Measurements from ENCODE around the gene DMTF1.
A peak's percentile ranks its signal among the peaks of the same experiment; 100 is the strongest.
"Not testable (repeated sequence)": the region's sequence is repeated elsewhere in the genome, so short reads cannot be mapped to it uniquely, and the experiment has no call there.

The DMTF1 gene

GRCh38 chr7:87199241-87199640 is 47.0 kb downstream of the DMTF1 start:
- no peak for DNase-seq

- DNase-seq, result no peak
Measured at GRCh38 chr7:87199700-87200450, 47.6 kb downstream of the DMTF1 start.

- no peak for DNase-seq
Measured at GRCh38 chr7:87202208-87202607, 50.0 kb downstream of the DMTF1 start.

- no peak for DNase-seq
Measured at GRCh38 chr7:87202705-87203104, 50.5 kb downstream of the DMTF1 start.

- DNase-seq, result not testable (repeated sequence)
Measured at GRCh38 chr7:87203929-87204328, 51.7 kb downstream of the DMTF1 start.

GRCh38 chr7:87204933-87205332 is 52.7 kb downstream of the DMTF1 start:
- DNase-seq, result no peak

- not testable (repeated sequence) for DNase-seq
Measured at GRCh38 chr7:87205701-87206100, 53.4 kb downstream of the DMTF1 start.

- DNase-seq, result no peak
Measured at GRCh38 chr7:87206361-87206760, 54.1 kb downstream of the DMTF1 start.

GRCh38 chr7:87209295-87209924 is 57.2 kb downstream of the DMTF1 start:
- no peak for DNase-seq

GRCh38 chr7:87210506-87210905 is 58.3 kb downstream of the DMTF1 start:
- no peak for DNase-seq

GRCh38 chr7:87212498-87212897 is 60.2 kb downstream of the DMTF1 start:
- no peak for DNase-seq

GRCh38 chr7:87213252-87213651 is 61.0 kb downstream of the DMTF1 start:
- no peak for DNase-seq

GRCh38 chr7:87213811-87214210 is 61.6 kb downstream of the DMTF1 start:
- no peak for DNase-seq

GRCh38 chr7:87215046-87215445 is 62.8 kb downstream of the DMTF1 start:
- DNase-seq, result no peak

GRCh38 chr7:87216701-87217508 is 64.7 kb downstream of the DMTF1 start:
- DNase-seq, result no peak

- DNase-seq, result no peak
Measured at GRCh38 chr7:87217983-87218653, 65.9 kb downstream of the DMTF1 start.

- no peak for DNase-seq
Measured at GRCh38 chr7:87218796-87219544, 66.7 kb downstream of the DMTF1 start.

- peak; percentile 60 for DNase-seq
Measured at GRCh38 chr7:87219545-87220025, 67.3 kb downstream of the DMTF1 start, which contains the start of gene TMEM243. Gene TMEM243 (minus strand): TSS chr7:87219732. CDS start chr7:87219503, 229 bp downstream.

- peak; percentile 84 for DNase-seq
Measured at GRCh38 chr7:87220026-87220733, 67.9 kb downstream of the DMTF1 start.

- DNase-seq, result peak; percentile 29
Measured at GRCh38 chr7:87220734-87221215, 68.5 kb downstream of the DMTF1 start.

GRCh38 chr7:87223666-87224065 is 71.4 kb downstream of the DMTF1 start:
- no peak for DNase-seq

All from NCI-H345 (cell line).